ENCODE measurements around the gene INTS11.

Gene INTS11

GRCh38 chr1:1332774-1333480, 8.5 kb upstream of the INTS11 start:
- Histone ChIP-seq H3K9ac (ENCODE audit: low read length) (no peak overlapping the region), H3K9me3 (ENCODE audit: control insufficient read depth, low read length) (no peaks in the 10 kb centered on the region), H3K4me1 (ENCODE audit: control insufficient read depth, insufficient read depth, low read length) (peaks cover 13% of the 10 kb centered on the region), H3K27me3 (replicated peaks; ENCODE audit: control insufficient read depth, insufficient read depth, low read length) (no peaks in the 10 kb centered on the region), H3K36me3 (ENCODE audit: control insufficient read depth, insufficient read depth, low read length, severe bottlenecking) (peaks cover 5% of the 10 kb centered on the region), H3K4me3 (ENCODE audit: low read length) (no peak overlapping the region)
- no peak for DNase-seq (ENCODE audit: low read depth)

- no peak overlapping the region for H3K9ac ChIP-seq (ENCODE audit: low read length)
- H3K36me3 ChIP-seq (ENCODE audit: control insufficient read depth, insufficient read depth, low read length, severe bottlenecking) = peaks cover 7% of the 10 kb centered on the region
- no peak overlapping the region for H3K4me3 ChIP-seq (ENCODE audit: low read length)
- no peaks in the 10 kb centered on the region for H3K27me3 ChIP-seq (replicated peaks; ENCODE audit: control insufficient read depth, insufficient read depth, low read length)
- peaks cover 13% of the 10 kb centered on the region for H3K4me1 ChIP-seq (ENCODE audit: control insufficient read depth, insufficient read depth, low read length)
- no peak for DNase-seq (ENCODE audit: low read depth)
- H3K9me3 ChIP-seq (ENCODE audit: control insufficient read depth, low read length) = no peaks in the 10 kb centered on the region
Measured at GRCh38 chr1:1332031-1332755, 7.7 kb upstream of the INTS11 start.

GRCh38 chr1:1331068-1331965, 6.9 kb upstream of the INTS11 start, which contains the start of gene TAS1R3:
TSS of gene TAS1R3 (plus strand) at chr1:1331280. CDS start at chr1:1331346, 66 bp downstream.
- H3K27me3 ChIP-seq (replicated peaks; ENCODE audit: control insufficient read depth, insufficient read depth, low read length) = no peaks in the 10 kb centered on the region
- H3K9ac ChIP-seq (ENCODE audit: low read length) = peak within 1 kb of the TSS; percentile 54
- peak; percentile 41 for DNase-seq (ENCODE audit: low read depth)
- H3K36me3 ChIP-seq (ENCODE audit: control insufficient read depth, insufficient read depth, low read length, severe bottlenecking) = peaks cover 6% of the 10 kb centered on the region
- H3K9me3 ChIP-seq (ENCODE audit: control insufficient read depth, low read length) = no peaks in the 10 kb centered on the region
- H3K4me1 ChIP-seq (ENCODE audit: control insufficient read depth, insufficient read depth, low read length) = peaks cover 13% of the 10 kb centered on the region
- no peak within 1 kb of the TSS for H3K4me3 ChIP-seq (ENCODE audit: low read length)

- H3K27me3 ChIP-seq (replicated peaks; ENCODE audit: control insufficient read depth, insufficient read depth, low read length) = no peaks in the 10 kb centered on the region
- H3K4me3 ChIP-seq (ENCODE audit: low read length) = no peak overlapping the region
- peak overlapping the region; percentile 54 for H3K9ac ChIP-seq (ENCODE audit: low read length)
- no peaks in the 10 kb centered on the region for H3K9me3 ChIP-seq (ENCODE audit: control insufficient read depth, low read length)
- H3K36me3 ChIP-seq (ENCODE audit: control insufficient read depth, insufficient read depth, low read length, severe bottlenecking) = peaks cover 6% of the 10 kb centered on the region
- DNase-seq (ENCODE audit: low read depth) = peak; percentile 40
- H3K4me1 ChIP-seq (ENCODE audit: control insufficient read depth, insufficient read depth, low read length) = peaks cover 19% of the 10 kb centered on the region
Measured at GRCh38 chr1:1330366-1331067, 6.1 kb upstream of the INTS11 start.

- no peaks in the 10 kb centered on the region for H3K9me3 ChIP-seq (ENCODE audit: control insufficient read depth, low read length)
- H3K36me3 ChIP-seq (ENCODE audit: control insufficient read depth, insufficient read depth, low read length, severe bottlenecking) = peaks cover 6% of the 10 kb centered on the region
- H3K4me3 ChIP-seq (ENCODE audit: low read length) = no peak overlapping the region
- no peak overlapping the region for H3K9ac ChIP-seq (ENCODE audit: low read length)
- H3K4me1 ChIP-seq (ENCODE audit: control insufficient read depth, insufficient read depth, low read length) = peaks cover 23% of the 10 kb centered on the region
- no peak for DNase-seq (ENCODE audit: low read depth)
- no peaks in the 10 kb centered on the region for H3K27me3 ChIP-seq (replicated peaks; ENCODE audit: control insufficient read depth, insufficient read depth, low read length)
Measured at GRCh38 chr1:1329304-1330210, 5.1 kb upstream of the INTS11 start.

- DNase-seq (ENCODE audit: low read depth) = no peak
- no peak overlapping the region for H3K4me3 ChIP-seq (ENCODE audit: low read length)
- H3K36me3 ChIP-seq (ENCODE audit: control insufficient read depth, insufficient read depth, low read length, severe bottlenecking) = peaks cover 6% of the 10 kb centered on the region
- H3K9ac ChIP-seq (ENCODE audit: low read length) = no peak overlapping the region
- H3K27me3 ChIP-seq (replicated peaks; ENCODE audit: control insufficient read depth, insufficient read depth, low read length) = no peaks in the 10 kb centered on the region
- H3K9me3 ChIP-seq (ENCODE audit: control insufficient read depth, low read length) = no peaks in the 10 kb centered on the region
- H3K4me1 ChIP-seq (ENCODE audit: control insufficient read depth, insufficient read depth, low read length) = peaks cover 27% of the 10 kb centered on the region
Measured at GRCh38 chr1:1328254-1328653, 3.8 kb upstream of the INTS11 start.

- no peak overlapping the region for H3K9ac ChIP-seq (ENCODE audit: low read length)
- no peaks in the 10 kb centered on the region for H3K9me3 ChIP-seq (ENCODE audit: control insufficient read depth, low read length)
- no peak overlapping the region for H3K4me3 ChIP-seq (ENCODE audit: low read length)
- peaks cover 30% of the 10 kb centered on the region for H3K4me1 ChIP-seq (ENCODE audit: control insufficient read depth, insufficient read depth, low read length)
- H3K27me3 ChIP-seq (replicated peaks; ENCODE audit: control insufficient read depth, insufficient read depth, low read length) = no peaks in the 10 kb centered on the region
- H3K36me3 ChIP-seq (ENCODE audit: control insufficient read depth, insufficient read depth, low read length, severe bottlenecking) = peaks cover 6% of the 10 kb centered on the region
- no peak for DNase-seq (ENCODE audit: low read depth)
Measured at GRCh38 chr1:1327291-1327690, 2.8 kb upstream of the INTS11 start.

- Histone ChIP-seq H3K27me3 (replicated peaks; ENCODE audit: control insufficient read depth, insufficient read depth, low read length) (no peaks in the 10 kb centered on the region), H3K9ac (ENCODE audit: low read length) (peak overlapping the region; percentile 91), H3K36me3 (ENCODE audit: control insufficient read depth, insufficient read depth, low read length, severe bottlenecking) (peaks cover 6% of the 10 kb centered on the region), H3K4me1 (ENCODE audit: control insufficient read depth, insufficient read depth, low read length) (peaks cover 30% of the 10 kb centered on the region), H3K4me3 (ENCODE audit: low read length) (peak overlapping the region; percentile 85), H3K9me3 (ENCODE audit: control insufficient read depth, low read length) (no peaks in the 10 kb centered on the region)
- no peak for DNase-seq (ENCODE audit: low read depth)
Measured at GRCh38 chr1:1326075-1326605, 1.7 kb upstream of the INTS11 start.

GRCh38 chr1:1325288-1326074, 1.0 kb upstream of the INTS11 start:
- H3K4me1 ChIP-seq (ENCODE audit: control insufficient read depth, insufficient read depth, low read length) = peaks cover 29% of the 10 kb centered on the region
- H3K27me3 ChIP-seq (replicated peaks; ENCODE audit: control insufficient read depth, insufficient read depth, low read length) = no peaks in the 10 kb centered on the region
- peak overlapping the region; percentile 85 for H3K4me3 ChIP-seq (ENCODE audit: low read length)
- H3K36me3 ChIP-seq (ENCODE audit: control insufficient read depth, insufficient read depth, low read length, severe bottlenecking) = peaks cover 6% of the 10 kb centered on the region
- no peak for DNase-seq (ENCODE audit: low read depth)
- peak overlapping the region; percentile 91 for H3K9ac ChIP-seq (ENCODE audit: low read length)
- H3K9me3 ChIP-seq (ENCODE audit: control insufficient read depth, low read length) = no peaks in the 10 kb centered on the region
